Mesenteric fat pad (tissue), 1 donor: Measurements from ENCODE around the gene PSPC1. TPM values are rescaled to one million over a fixed set of nuclear protein-coding genes. Genes with fewer than 3 reads are reported as not detected.

Source experiments
- DNase-seq: peaks from one replicate; pipeline ENCODE4 v3.0.0-alpha.2; 2020; ENCODE audit warnings: low spot score
- total RNA-seq: library from RNA; stranded (reverse); fragmentation: NEBNext Ultra II Directional; extraction: Animal tissue kit (Norgen Biotek cat#: 25700); gene quantifications from one replicate; pipeline ENCODE4 v1.2.1, GENCODE V29; 2021
- donor health status: DM: yes; HTN: yes; CAD: no.

PSPC1 gene
- total RNA-seq, 1 donor from 2014 or later = 40.3 TPM

GRCh38 chr13:19673473-19674430 is 109.0 kb downstream of the PSPC1 start:
- DNase-seq = no peak

DNA sequence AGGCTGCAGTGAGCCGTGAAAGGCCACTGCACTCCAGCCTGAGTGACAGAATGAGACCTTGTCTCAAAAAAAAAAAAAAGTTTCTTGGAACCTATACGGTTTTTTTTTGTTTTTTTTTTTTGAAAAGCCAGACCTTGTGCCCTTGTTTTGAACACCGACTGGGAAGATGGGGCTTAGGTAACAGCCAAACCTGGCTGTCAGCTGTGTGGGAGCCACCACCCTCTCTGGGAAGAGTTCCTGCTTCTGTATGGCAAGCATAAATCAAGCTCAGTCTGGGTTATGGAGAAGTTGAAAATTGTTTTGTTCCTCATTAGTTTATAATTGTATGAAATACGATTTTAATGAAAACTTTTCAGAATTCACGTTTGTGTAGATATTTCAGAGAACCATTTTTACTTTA is 109.8 kb downstream of the PSPC1 start:
- no peak for DNase-seq

GRCh38 chr13:19670147-19670546 is 112.6 kb downstream of the PSPC1 start:
- DNase-seq = no peak

DNA sequence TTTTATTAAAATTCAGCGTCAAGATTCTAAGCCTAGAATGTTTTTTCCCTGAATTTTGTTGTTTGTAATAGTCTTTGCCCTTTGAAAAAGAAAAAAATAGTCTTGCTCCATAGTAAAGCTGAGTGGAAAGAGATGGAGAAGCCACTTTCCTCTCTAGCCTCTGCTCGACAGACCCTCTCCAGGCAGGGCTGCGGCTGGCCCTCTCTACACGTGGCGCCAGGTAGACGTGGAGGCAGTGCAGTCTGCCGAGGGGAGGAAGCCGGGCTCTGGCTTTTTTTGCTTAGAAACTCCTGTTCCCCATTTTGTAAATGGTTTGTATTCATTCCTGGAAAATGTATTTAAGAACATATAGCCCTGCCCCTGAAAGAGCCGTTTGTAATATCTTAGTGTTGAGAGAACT is 114.0 kb downstream of the PSPC1 start:
- DNase-seq = no peak

GRCh38 chr13:19665427-19665859 is 117.3 kb downstream of the PSPC1 start:
- no peak for DNase-seq

- no peak for DNase-seq
Measured at GRCh38 chr13:19664481-19665230, 118.1 kb downstream of the PSPC1 start.

DNA sequence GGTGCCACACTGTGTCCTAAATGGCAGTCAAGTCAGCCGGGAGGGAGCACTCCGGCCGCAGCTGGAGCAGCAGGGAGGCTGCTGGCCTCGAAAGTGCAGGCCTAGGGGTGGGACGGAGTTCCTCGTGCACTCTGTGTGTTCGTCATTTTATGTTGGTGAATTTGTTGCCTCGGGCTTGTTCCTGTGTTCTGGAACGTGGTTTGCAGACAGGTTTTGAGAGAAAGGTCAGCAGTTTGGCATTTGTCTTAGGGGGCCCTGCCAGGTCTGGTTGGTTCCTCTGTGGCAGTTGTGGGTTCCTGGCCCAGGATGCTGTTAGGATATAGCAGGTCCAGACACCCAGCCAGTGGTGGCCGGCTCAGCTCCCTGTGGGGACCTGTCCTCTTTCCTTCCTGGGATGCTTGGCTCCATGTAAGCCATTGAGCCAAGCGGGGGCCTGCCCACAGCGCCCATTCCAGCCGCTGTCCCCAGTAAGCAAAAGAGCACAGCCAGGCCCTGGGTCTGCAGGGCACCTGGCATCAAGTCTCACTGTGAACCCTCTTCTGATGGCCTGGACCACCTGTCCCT is 119.2 kb downstream of the PSPC1 start:
- no peak for DNase-seq

DNA sequence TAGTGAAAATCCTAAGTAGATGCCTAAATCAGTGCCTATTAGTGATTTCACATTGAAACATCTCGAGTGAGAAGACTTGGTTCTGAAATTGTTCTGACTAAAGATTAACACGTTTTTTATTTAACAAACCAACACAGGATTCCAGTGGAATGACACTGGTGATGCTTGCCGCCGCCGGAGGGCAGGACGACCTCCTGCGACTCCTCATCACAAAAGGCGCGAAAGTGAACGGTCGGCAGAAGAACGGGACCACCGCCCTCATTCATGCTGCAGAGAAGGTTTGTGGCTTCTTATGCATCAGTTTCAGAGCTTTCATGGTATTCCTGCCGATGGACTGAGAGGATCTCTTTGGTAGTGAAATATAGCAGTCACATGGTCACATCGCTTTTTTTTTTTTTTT is 121.2 kb downstream of the PSPC1 start:
- no peak for DNase-seq

GRCh38 chr13:19661126-19661525 is 121.6 kb downstream of the PSPC1 start:
- no peak for DNase-seq

DNA sequence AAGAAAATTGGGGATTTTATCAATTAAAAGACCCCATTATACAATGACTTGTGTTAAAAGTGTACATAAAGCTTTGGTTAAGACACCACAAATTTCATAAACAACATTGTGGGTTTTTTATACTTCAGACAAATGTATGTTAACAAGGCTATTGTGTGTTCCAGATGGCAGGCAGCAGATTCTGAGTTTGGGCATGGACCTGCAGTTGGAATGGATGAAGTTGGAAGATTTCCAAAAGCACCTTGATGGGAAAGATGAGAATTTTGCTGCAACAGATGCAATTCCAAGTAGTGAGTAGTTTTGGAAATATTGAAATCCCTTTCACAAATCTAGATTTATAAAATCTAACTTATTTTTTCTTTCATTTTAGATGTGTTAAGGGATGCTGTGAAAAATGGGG is 123.9 kb downstream of the PSPC1 start:
- no peak for DNase-seq

DNA sequence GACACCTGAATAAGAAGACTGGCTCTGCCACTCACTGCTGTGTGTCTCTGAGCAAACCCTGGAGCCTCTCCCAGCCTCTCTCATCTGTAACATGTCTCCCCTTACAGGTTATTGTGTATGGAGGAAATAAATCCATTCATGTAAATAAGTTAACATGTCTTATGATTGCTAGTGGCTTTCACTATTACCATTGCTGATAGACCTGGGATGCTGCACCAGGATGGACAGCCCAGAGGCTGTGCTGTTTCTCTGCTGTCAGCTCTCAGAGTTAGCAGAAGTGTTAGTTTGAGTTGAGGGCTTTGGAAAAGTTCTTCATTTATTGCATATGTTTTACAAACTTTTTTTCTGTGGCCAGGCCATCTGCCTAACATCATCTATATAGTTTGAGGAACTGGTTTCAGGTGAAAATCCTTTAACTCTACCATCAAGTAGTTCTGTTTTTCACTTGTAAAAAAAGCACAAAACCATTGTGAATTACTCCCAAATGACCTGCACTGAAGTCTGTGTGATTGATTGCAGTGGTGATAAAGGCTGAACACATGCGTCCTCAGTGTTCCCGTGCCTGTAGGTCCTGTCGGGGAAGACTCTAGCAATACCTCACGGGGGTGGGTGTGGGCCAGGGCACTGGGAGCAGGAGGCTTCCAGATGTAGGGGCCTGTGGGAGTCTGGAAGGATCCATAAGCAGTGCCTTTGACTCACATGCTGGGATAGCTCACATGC is 124.7 kb downstream of the PSPC1 start:
- DNase-seq = no peak

Other genes starting within 250 kb of the PSPC1 start
- 0.19 TPM for gene TPTE2, start 221.4 kb downstream of the PSPC1 start, total RNA-seq
- 27.4 TPM for gene MPHOSPH8, start 149.3 kb downstream of the PSPC1 start, total RNA-seq
- 18.6 TPM for gene ZMYM5, start 80.7 kb upstream of the PSPC1 start, total RNA-seq
- gene ZMYM2, start 175.8 kb upstream of the PSPC1 start, total RNA-seq = 74.2 TPM